ENCODE data around the gene GCA.

DNA sequence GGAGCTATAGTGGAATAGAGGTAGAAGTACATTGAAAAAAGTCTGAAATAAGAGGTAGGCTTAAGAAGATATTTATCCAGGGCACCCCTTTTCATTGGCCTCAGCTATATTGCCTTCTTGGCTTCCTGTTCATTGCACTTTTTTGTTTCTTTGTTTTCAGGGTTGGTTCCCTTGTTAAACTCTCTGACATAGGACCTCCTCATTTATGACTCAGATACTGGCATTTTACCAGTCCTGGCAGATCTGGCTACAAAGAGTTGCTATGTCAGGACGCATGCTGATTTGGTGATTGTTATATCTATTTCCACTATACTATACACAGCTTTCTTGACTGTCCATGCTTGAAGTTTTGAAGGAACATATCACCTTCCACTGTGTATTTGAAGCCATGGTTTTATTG, 60.0 kb downstream of the GCA start:
- no peak for TF ChIP-seq POLR2AphosphoS5 (IDR thresholded peaks at IDR 0.05; ENCODE audit: low read depth)
- TF ChIP-seq, protein P1, sequence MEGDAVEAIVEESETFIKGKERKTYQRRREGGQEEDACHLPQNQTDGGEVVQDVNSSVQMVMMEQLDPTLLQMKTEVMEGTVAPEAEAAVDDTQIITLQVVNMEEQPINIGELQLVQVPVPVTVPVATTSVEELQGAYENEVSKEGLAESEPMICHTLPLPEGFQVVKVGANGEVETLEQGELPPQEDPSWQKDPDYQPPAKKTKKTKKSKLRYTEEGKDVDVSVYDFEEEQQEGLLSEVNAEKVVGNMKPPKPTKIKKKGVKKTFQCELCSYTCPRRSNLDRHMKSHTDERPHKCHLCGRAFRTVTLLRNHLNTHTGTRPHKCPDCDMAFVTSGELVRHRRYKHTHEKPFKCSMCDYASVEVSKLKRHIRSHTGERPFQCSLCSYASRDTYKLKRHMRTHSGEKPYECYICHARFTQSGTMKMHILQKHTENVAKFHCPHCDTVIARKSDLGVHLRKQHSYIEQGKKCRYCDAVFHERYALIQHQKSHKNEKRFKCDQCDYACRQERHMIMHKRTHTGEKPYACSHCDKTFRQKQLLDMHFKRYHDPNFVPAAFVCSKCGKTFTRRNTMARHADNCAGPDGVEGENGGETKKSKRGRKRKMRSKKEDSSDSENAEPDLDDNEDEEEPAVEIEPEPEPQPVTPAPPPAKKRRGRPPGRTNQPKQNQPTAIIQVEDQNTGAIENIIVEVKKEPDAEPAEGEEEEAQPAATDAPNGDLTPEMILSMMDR (IDR thresholded peaks at IDR 0.05; ENCODE audit: insufficient read depth, low read length) = no peak
